ENCODE data around the gene SPRR2D. TPM values are rescaled to one million over a fixed set of nuclear protein-coding genes. Genes with fewer than 3 reads are reported as not detected.

The SPRR2D gene
- total RNA-seq, 1 donor from 2014 or later, result not detected

GRCh38 chr1:152999818-153000217 lies 41.1 kb downstream of the SPRR2D start:
- Histone ChIP-seq H3K36me3 (no peaks in the 10 kb centered on the region), H3K9me3 (peaks cover 0 to 4% of the 10 kb centered on the region in 2 donors), H3K4me1 (no peaks in the 10 kb centered on the region), H3K27ac (no peak overlapping the region), H3K27me3 (no peaks in the 10 kb centered on the region), H3K4me3 (no peak overlapping the region)
- intact Hi-C loops (cut with DNase I), result no loop called here
- no peak for TF ChIP-seq CTCF (IDR thresholded peaks at IDR 0.05)
- DNase-seq (ENCODE audit: low spot score in 2 of 2), result no peak

- no peaks in the 10 kb centered on the region for H3K4me1 ChIP-seq
- no peak for DNase-seq (ENCODE audit: low spot score in 2 of 2)
- no peak for TF ChIP-seq CTCF (IDR thresholded peaks at IDR 0.05)
- H3K4me3 ChIP-seq, result no peak overlapping the region
- H3K36me3 ChIP-seq, result no peaks in the 10 kb centered on the region
- H3K27ac ChIP-seq, result no peak overlapping the region
- peaks cover 0 to 4% of the 10 kb centered on the region in 2 donors for H3K9me3 ChIP-seq
- H3K27me3 ChIP-seq, result no peaks in the 10 kb centered on the region
- intact Hi-C loops (cut with DNase I), result no loop called here
Observed at GRCh38 chr1:152998476-152998875, 42.4 kb downstream of the SPRR2D start.

- no peak for DNase-seq (ENCODE audit: low spot score in 2 of 2)
- no peaks in the 10 kb centered on the region for H3K4me1 ChIP-seq
- intact Hi-C loops (cut with DNase I), result no loop called here
- H3K27me3 ChIP-seq, result no peaks in the 10 kb centered on the region
- H3K9me3 ChIP-seq, result peaks cover 0 to 4% of the 10 kb centered on the region in 2 donors
- no peak for TF ChIP-seq CTCF (IDR thresholded peaks at IDR 0.05)
- no peak overlapping the region for H3K4me3 ChIP-seq
- no peak overlapping the region for H3K27ac ChIP-seq
- no peaks in the 10 kb centered on the region for H3K36me3 ChIP-seq
Observed at GRCh38 chr1:152997901-152998300, 43.0 kb downstream of the SPRR2D start.

- intact Hi-C loops (cut with DNase I), result no loop called here
- DNase-seq (ENCODE audit: low spot score in 2 of 2), result no peak
- no peaks in the 10 kb centered on the region for H3K36me3 ChIP-seq
Observed at GRCh38 chr1:152996633-152997400, 44.1 kb downstream of the SPRR2D start.

GRCh38 chr1:152995842-152996241 lies 45.1 kb downstream of the SPRR2D start:
- Histone ChIP-seq H3K4me3 (no peak overlapping the region), H3K27ac (no peak overlapping the region), H3K4me1 (no peaks in the 10 kb centered on the region), H3K27me3 (no peaks in the 10 kb centered on the region), H3K36me3 (no peaks in the 10 kb centered on the region), H3K9me3 (peaks cover 0 to 4% of the 10 kb centered on the region in 2 donors)
- intact Hi-C loops (cut with DNase I), result no loop called here
- no peak for DNase-seq (ENCODE audit: low spot score in 2 of 2)
- TF ChIP-seq CTCF (IDR thresholded peaks at IDR 0.05), result no peak

More at GRCh38 chr1:152996633-152997400, 44.1 kb downstream of the SPRR2D start:
- Histone ChIP-seq H3K27me3 (no peaks in the 10 kb centered on the region), H3K4me3 (no peak overlapping the region), H3K9me3 (peaks cover 0 to 4% of the 10 kb centered on the region in 2 donors), H3K4me1 (no peaks in the 10 kb centered on the region), H3K27ac (no peak overlapping the region)
- no peak for TF ChIP-seq CTCF (IDR thresholded peaks at IDR 0.05)
